ENCODE data around the gene TSPAN9. TPM values are rescaled to one million over a fixed set of nuclear protein-coding genes. Genes with fewer than 3 reads are reported as not detected.

The TSPAN9 gene, protein sequence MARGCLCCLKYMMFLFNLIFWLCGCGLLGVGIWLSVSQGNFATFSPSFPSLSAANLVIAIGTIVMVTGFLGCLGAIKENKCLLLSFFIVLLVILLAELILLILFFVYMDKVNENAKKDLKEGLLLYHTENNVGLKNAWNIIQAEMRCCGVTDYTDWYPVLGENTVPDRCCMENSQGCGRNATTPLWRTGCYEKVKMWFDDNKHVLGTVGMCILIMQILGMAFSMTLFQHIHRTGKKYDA
- 0.16 TPM for polyA plus RNA-seq (2013)

DNA sequence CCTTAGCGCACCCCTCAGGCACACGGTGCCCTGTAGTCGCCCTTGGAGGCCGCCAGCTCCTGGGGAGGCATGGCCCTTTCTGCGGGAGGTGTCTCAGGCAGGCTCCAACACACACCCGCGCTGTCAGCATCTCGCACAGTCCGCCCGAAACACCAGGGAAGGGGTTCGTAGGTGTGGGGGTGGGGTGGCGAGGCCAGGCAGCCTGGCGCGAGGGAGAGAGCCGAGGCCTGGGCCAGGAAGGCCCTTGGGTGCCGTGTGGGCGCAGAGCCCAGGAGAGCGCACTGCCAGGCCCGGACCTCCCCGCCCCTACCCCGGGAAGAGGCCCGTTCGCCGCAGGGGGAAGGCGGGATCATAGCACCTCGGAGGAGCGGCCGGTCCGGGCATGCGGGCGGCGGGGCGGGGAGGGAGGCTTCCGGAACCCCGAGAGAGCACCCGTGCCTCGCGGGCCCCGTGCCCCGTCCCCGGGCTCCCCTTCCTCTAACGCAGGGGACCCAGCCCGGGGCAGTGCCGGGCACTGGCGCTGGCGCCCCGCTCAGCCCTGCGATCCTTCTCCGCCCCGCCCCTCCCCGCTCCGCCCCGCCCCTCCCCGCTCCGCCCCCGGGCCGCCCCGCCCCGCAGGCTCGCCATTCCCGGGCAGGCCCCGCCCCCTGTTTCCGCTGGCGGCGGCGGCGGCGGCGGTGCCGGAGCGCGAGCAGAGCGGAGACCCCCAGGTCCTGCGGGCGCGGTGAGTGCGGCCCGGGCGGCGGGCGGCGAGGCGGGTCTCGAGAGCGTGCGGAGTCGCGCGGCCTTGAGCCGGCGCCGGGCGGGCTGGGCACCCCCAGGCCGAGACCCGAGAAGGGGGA is at the start of gene TSPAN9:
TSS of gene TSPAN9 (plus strand) at position 650 of the 842 bp plus-strand sequence. CDS start 123,815 bp downstream, outside the sequence.
- Histone ChIP-seq H3K27ac (ENCODE audit: insufficient read depth in 1 of 2, low read depth in 1 of 2, low read length in 2 of 2, poor library complexity in 1 of 2, severe bottlenecking in 2 of 2) (no peak within 1 kb of the TSS), H3K4me3 (ENCODE audit: control insufficient read depth in 1 of 7, extremely low read depth in 1 of 7, insufficient read depth in 4 of 7, low read depth in 2 of 7, low read length in 6 of 7) (peak within 1 kb of the TSS; percentile 26 to 72 (median 63)), H3K27me3 (replicated peaks in 2 of 5; ENCODE audit: control insufficient read depth in 4 of 5, insufficient read depth in 5 of 5, low read length in 4 of 5) (peaks cover 3 to 60% (median 13%) of the 10 kb centered on the region in 5 experiments), H3K9me3 (ENCODE audit: control extremely low read depth in 1 of 5, control insufficient read depth in 4 of 5, insufficient read depth in 2 of 5, low read depth in 1 of 5, low read length in 4 of 5) (no peaks in the 10 kb centered on the region), H3K4me1 (ENCODE audit: control extremely low read depth in 1 of 4, control insufficient read depth in 4 of 4, insufficient read depth in 4 of 4, low read length in 3 of 4) (peaks cover 0 to 20% (median 13%) of the 10 kb centered on the region in 4 experiments), H3K36me3 (ENCODE audit: control insufficient read depth in 4 of 4, insufficient read depth in 4 of 4, low read length in 3 of 4) (no peaks in the 10 kb centered on the region)
- DNase-seq = peak in 2 of 3 donors; percentile 49 to 62
- under 1% methylated on average over 62 of the region's 95 CpGs for WGBS (ENCODE audit: insufficient coverage)
- CTCF ChIA-PET = interaction anchor here (4.2 kb wide), 1 partner anchor 197 kb away, joined by 45 read pairs; no protein-coding TSS in a partner anchor
- POLR2A ChIA-PET = no interaction called here

DNA sequence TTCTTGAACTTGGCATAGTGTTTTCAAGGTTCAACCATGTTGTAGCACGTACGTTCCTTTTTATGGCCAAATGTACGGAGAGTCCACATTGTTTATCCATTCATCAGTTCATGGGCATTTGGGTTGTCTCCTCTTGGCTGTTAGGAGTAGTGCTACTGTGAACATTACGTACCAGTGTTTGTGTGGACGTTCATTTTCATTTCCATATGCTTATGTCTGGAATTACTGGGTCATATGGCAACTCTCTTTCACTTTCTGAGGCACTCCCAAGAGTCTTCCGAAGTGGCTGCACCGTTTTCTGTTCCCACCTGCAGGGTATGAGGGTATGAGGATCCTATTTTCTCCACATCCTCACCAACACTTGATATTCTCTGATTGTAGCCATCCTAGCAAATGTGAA is 49.1 kb upstream of the TSPAN9 start:
- H3K4me1 ChIP-seq (ENCODE audit: control extremely low read depth in 1 of 4, control insufficient read depth in 4 of 4, insufficient read depth in 4 of 4, low read length in 3 of 4) = no peaks in the 10 kb centered on the region
- H3K27ac ChIP-seq (ENCODE audit: insufficient read depth in 1 of 2, low read depth in 1 of 2, low read length in 2 of 2, poor library complexity in 1 of 2, severe bottlenecking in 2 of 2) = no peak overlapping the region
- H3K4me3 ChIP-seq (ENCODE audit: control insufficient read depth in 1 of 7, extremely low read depth in 1 of 7, insufficient read depth in 4 of 7, low read depth in 2 of 7, low read length in 6 of 7) = no peak overlapping the region
- CTCF ChIA-PET = interaction anchor here (1.3 to 1.7 kb wide), 2 partner anchors 14 to 78 kb away, joined by 3 to 5 read pairs; no protein-coding TSS in a partner anchor
- no peaks in the 10 kb centered on the region for H3K36me3 ChIP-seq (ENCODE audit: control insufficient read depth in 4 of 4, insufficient read depth in 4 of 4, low read length in 3 of 4)
- no peaks in the 10 kb centered on the region for H3K9me3 ChIP-seq (ENCODE audit: control extremely low read depth in 1 of 5, control insufficient read depth in 4 of 5, insufficient read depth in 2 of 5, low read depth in 1 of 5, low read length in 4 of 5)
- H3K27me3 ChIP-seq (replicated peaks in 2 of 5; ENCODE audit: control insufficient read depth in 4 of 5, insufficient read depth in 5 of 5, low read length in 4 of 5) = no peaks in the 10 kb centered on the region
- DNase-seq = no peak
- 75% methylated on average over 4 of the region's 7 CpGs for WGBS (ENCODE audit: insufficient coverage)
- POLR2A ChIA-PET = no interaction called here

GRCh38 chr12:3030821-3031429 is 46.3 kb upstream of the TSPAN9 start:
- POLR2A ChIA-PET = no interaction called here
- CTCF ChIA-PET = interaction anchor here (1.2 to 2.3 kb wide), 5 partner anchors 9 to 185 kb away, joined by 3 to 10 read pairs (median 3); no protein-coding TSS in a partner anchor
- H3K27me3 ChIP-seq (replicated peaks in 2 of 5; ENCODE audit: control insufficient read depth in 4 of 5, insufficient read depth in 5 of 5, low read length in 4 of 5) = no peaks in the 10 kb centered on the region
- DNase-seq = no peak
- no peaks in the 10 kb centered on the region for H3K9me3 ChIP-seq (ENCODE audit: control extremely low read depth in 1 of 5, control insufficient read depth in 4 of 5, insufficient read depth in 2 of 5, low read depth in 1 of 5, low read length in 4 of 5)
- 92% methylated on average over 19 of the region's 21 CpGs for WGBS (ENCODE audit: insufficient coverage)
- no peak overlapping the region for H3K27ac ChIP-seq (ENCODE audit: insufficient read depth in 1 of 2, low read depth in 1 of 2, low read length in 2 of 2, poor library complexity in 1 of 2, severe bottlenecking in 2 of 2)
- no peaks in the 10 kb centered on the region for H3K36me3 ChIP-seq (ENCODE audit: control insufficient read depth in 4 of 4, insufficient read depth in 4 of 4, low read length in 3 of 4)
- no peaks in the 10 kb centered on the region for H3K4me1 ChIP-seq (ENCODE audit: control extremely low read depth in 1 of 4, control insufficient read depth in 4 of 4, insufficient read depth in 4 of 4, low read length in 3 of 4)
- no peak overlapping the region for H3K4me3 ChIP-seq (ENCODE audit: control insufficient read depth in 1 of 7, extremely low read depth in 1 of 7, insufficient read depth in 4 of 7, low read depth in 2 of 7, low read length in 6 of 7)

GRCh38 chr12:3032161-3032560 is 45.0 kb upstream of the TSPAN9 start:
- ChIA-PET CTCF (interaction anchor here (0.8 to 2.3 kb wide), 5 partner anchors 10 to 1356 kb away, joined by 3 to 10 read pairs (median 3); no protein-coding TSS in a partner anchor), POLR2A (no interaction called here)
- no peak overlapping the region for H3K27ac ChIP-seq (ENCODE audit: insufficient read depth in 1 of 2, low read depth in 1 of 2, low read length in 2 of 2, poor library complexity in 1 of 2, severe bottlenecking in 2 of 2)
- no peak overlapping the region for H3K4me3 ChIP-seq (ENCODE audit: control insufficient read depth in 1 of 7, extremely low read depth in 1 of 7, insufficient read depth in 4 of 7, low read depth in 2 of 7, low read length in 6 of 7)
- H3K9me3 ChIP-seq (ENCODE audit: control extremely low read depth in 1 of 5, control insufficient read depth in 4 of 5, insufficient read depth in 2 of 5, low read depth in 1 of 5, low read length in 4 of 5) = no peaks in the 10 kb centered on the region
- no peaks in the 10 kb centered on the region for H3K4me1 ChIP-seq (ENCODE audit: control extremely low read depth in 1 of 4, control insufficient read depth in 4 of 4, insufficient read depth in 4 of 4, low read length in 3 of 4)
- WGBS (ENCODE audit: insufficient coverage) = 89% methylated on average over 12 of the region's 12 CpGs
- no peaks in the 10 kb centered on the region for H3K27me3 ChIP-seq (replicated peaks in 2 of 5; ENCODE audit: control insufficient read depth in 4 of 5, insufficient read depth in 5 of 5, low read length in 4 of 5)
- DNase-seq = no peak
- H3K36me3 ChIP-seq (ENCODE audit: control insufficient read depth in 4 of 4, insufficient read depth in 4 of 4, low read length in 3 of 4) = no peaks in the 10 kb centered on the region

GRCh38 chr12:3032770-3033538 is 44.2 kb upstream of the TSPAN9 start:
- WGBS (ENCODE audit: insufficient coverage) = 86% methylated on average over 26 of the region's 27 CpGs
- POLR2A ChIA-PET = no interaction called here
- Histone ChIP-seq H3K27ac (ENCODE audit: insufficient read depth in 1 of 2, low read depth in 1 of 2, low read length in 2 of 2, poor library complexity in 1 of 2, severe bottlenecking in 2 of 2) (no peak overlapping the region), H3K4me3 (ENCODE audit: control insufficient read depth in 1 of 7, extremely low read depth in 1 of 7, insufficient read depth in 4 of 7, low read depth in 2 of 7, low read length in 6 of 7) (no peak overlapping the region), H3K36me3 (ENCODE audit: control insufficient read depth in 4 of 4, insufficient read depth in 4 of 4, low read length in 3 of 4) (no peaks in the 10 kb centered on the region), H3K9me3 (ENCODE audit: control extremely low read depth in 1 of 5, control insufficient read depth in 4 of 5, insufficient read depth in 2 of 5, low read depth in 1 of 5, low read length in 4 of 5) (no peaks in the 10 kb centered on the region), H3K27me3 (replicated peaks in 2 of 5; ENCODE audit: control insufficient read depth in 4 of 5, insufficient read depth in 5 of 5, low read length in 4 of 5) (no peaks in the 10 kb centered on the region), H3K4me1 (ENCODE audit: control extremely low read depth in 1 of 4, control insufficient read depth in 4 of 4, insufficient read depth in 4 of 4, low read length in 3 of 4) (no peaks in the 10 kb centered on the region)
- CTCF ChIA-PET = interaction anchor here (0.9 to 2.6 kb wide), 10 partner anchors 10 to 188 kb away, joined by 3 to 15 read pairs (median 6); no protein-coding TSS in a partner anchor
- no peak for DNase-seq

DNA sequence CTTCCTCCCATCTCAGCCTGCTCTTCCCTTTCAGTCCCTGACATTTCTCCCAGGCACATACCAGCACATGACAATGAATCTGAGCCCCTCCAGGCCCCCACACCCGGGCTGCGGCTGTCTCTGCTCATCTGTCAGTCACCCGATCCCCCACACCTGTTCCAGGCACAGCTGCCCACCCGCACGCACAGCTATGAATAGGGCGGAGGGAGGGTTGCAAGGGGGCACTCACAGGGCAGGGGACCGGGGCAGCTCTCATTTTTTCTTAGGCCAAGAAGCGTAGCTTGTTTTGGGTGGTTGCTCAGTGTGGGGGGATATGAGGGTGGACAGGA is 43.7 kb upstream of the TSPAN9 start:
- ChIA-PET POLR2A (no interaction called here), CTCF (interaction anchor here (0.6 to 2.6 kb wide), 16 partner anchors 9 to 450 kb away, joined by 3 to 15 read pairs (median 4); no protein-coding TSS in a partner anchor)
- Histone ChIP-seq H3K9me3 (ENCODE audit: control extremely low read depth in 1 of 5, control insufficient read depth in 4 of 5, insufficient read depth in 2 of 5, low read depth in 1 of 5, low read length in 4 of 5) (no peaks in the 10 kb centered on the region), H3K4me3 (ENCODE audit: control insufficient read depth in 1 of 7, extremely low read depth in 1 of 7, insufficient read depth in 4 of 7, low read depth in 2 of 7, low read length in 6 of 7) (no peak overlapping the region), H3K27ac (ENCODE audit: insufficient read depth in 1 of 2, low read depth in 1 of 2, low read length in 2 of 2, poor library complexity in 1 of 2, severe bottlenecking in 2 of 2) (no peak overlapping the region), H3K4me1 (ENCODE audit: control extremely low read depth in 1 of 4, control insufficient read depth in 4 of 4, insufficient read depth in 4 of 4, low read length in 3 of 4) (no peaks in the 10 kb centered on the region), H3K36me3 (ENCODE audit: control insufficient read depth in 4 of 4, insufficient read depth in 4 of 4, low read length in 3 of 4) (no peaks in the 10 kb centered on the region), H3K27me3 (replicated peaks in 2 of 5; ENCODE audit: control insufficient read depth in 4 of 5, insufficient read depth in 5 of 5, low read length in 4 of 5) (no peaks in the 10 kb centered on the region)
- DNase-seq = no peak
- WGBS (ENCODE audit: insufficient coverage) = 97% methylated on average over 7 of the region's 8 CpGs

Measured in common myeloid progenitor, CD34-positive (primary cell).